Skeletal muscle cell (primary cell): ENCODE measurements around the gene LTB4R.

ENCODE experiments used
- DNase-seq: peaks from one replicate; pipeline ENCODE4 v3.0.0-alpha.2; 2010; ENCODE audit warnings: low read depth
- H3K4me3 ChIP-seq: 2 replicates; pipeline ENCODE4 v1.5.1; 2011; ENCODE audit warnings: low read depth, mild to moderate bottlenecking, control low read depth, low read length, moderate library complexity

The LTB4R gene

GRCh38 chr14:24310646-24311604, at the start of gene LTB4R:
TSS of gene LTB4R (plus strand) at chr14:24311502. CDS start at chr14:24315652, 4,150 bp downstream.
- H3K4me3 ChIP-seq, result peak within 1 kb of the TSS; percentile 29
- no peak for DNase-seq

GRCh38 chr14:24261969-24262327, 49.4 kb upstream of the LTB4R start:
- DNase-seq, result no peak
- no peak overlapping the region for H3K4me3 ChIP-seq

- no peak for DNase-seq
- no peak within 1 kb of the TSS for H3K4me3 ChIP-seq
These were observed 48.2 kb upstream of the LTB4R start, which contains the start of gene TGM1 for GRCh38 chr14:24262821-24263733. TSS of gene TGM1 (minus strand) at chr14:24263177. CDS start at chr14:24262352, 825 bp downstream.

GRCh38 chr14:24263848-24264247, 47.5 kb upstream of the LTB4R start:
- no peak for DNase-seq
- H3K4me3 ChIP-seq, result no peak overlapping the region

- H3K4me3 ChIP-seq, result no peak overlapping the region
- no peak for DNase-seq
These were observed 47.0 kb upstream of the LTB4R start for GRCh38 chr14:24264298-24264697.

- no peak for DNase-seq
- no peak overlapping the region for H3K4me3 ChIP-seq
These were observed 44.7 kb upstream of the LTB4R start for GRCh38 chr14:24266344-24267244.

DNA sequence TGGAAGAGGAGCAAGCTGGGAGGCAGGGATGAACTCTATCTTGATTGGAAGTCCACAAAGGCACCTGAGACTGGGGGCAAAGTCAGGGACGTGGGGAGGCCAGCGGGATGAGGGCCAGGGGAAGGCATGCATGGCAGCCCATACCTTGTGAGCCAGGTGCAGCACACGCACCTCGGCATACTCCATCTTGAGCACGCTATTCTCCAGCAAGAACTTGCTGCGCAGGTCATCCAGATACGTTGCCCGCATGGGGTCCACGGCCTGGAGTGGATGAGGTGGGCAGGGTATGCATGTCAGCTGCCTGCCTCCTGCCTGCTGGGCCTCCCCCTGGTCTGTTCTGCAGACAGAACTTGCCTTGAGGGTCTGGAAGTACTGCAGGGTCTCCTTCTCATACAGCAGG, 43.8 kb upstream of the LTB4R start:
- H3K4me3 ChIP-seq, result no peak overlapping the region
- DNase-seq, result no peak

DNA sequence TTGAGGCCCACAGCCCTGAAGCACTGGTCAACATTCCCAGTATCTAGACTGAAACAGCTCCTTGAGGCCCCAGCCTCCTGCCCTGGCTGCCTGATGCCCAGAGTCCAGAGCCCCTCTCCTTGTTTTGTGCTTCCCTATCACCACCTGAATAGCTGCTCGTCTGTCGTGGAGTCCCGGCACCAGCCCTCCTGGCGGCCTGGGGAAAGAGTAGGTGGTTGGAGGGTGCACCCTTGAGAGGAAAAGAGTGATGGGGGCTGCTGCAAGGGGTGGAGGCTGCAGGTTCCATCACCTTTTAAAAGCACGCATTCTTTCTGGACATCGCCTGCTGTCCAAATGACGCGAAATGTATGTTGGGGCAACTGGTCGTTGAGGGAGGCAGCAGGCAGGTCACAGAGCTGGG, 43.1 kb upstream of the LTB4R start:
- no peak overlapping the region for H3K4me3 ChIP-seq
- DNase-seq, result no peak

DNA sequence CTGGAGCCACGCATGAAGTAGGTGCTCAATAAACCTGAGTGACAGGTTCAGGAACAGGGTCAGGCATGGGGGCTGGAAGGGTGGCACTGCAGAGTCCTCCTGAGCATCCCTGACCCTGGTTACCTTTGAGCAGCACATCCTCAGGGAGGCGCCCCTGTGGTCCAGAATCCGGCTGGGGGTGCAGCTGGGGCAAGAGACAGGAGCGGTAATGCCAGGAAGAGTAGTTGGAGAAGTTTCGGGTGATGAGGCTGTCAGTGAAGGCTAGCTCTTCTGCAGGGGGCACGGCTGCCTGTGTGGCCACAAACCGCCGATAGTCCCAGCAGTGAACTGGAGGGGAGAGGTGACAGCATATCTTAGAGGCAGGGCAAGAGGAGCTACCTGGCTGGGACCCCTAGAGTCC, 41.9 kb upstream of the LTB4R start:
- no peak for DNase-seq
- no peak overlapping the region for H3K4me3 ChIP-seq

- H3K4me3 ChIP-seq, result no peak overlapping the region
- no peak for DNase-seq
These were observed 41.3 kb upstream of the LTB4R start for GRCh38 chr14:24269910-24270536.

- DNase-seq, result no peak
- peak overlapping the region; percentile 93 for H3K4me3 ChIP-seq
These were observed 40.7 kb upstream of the LTB4R start for GRCh38 chr14:24270537-24271133.

DNA sequence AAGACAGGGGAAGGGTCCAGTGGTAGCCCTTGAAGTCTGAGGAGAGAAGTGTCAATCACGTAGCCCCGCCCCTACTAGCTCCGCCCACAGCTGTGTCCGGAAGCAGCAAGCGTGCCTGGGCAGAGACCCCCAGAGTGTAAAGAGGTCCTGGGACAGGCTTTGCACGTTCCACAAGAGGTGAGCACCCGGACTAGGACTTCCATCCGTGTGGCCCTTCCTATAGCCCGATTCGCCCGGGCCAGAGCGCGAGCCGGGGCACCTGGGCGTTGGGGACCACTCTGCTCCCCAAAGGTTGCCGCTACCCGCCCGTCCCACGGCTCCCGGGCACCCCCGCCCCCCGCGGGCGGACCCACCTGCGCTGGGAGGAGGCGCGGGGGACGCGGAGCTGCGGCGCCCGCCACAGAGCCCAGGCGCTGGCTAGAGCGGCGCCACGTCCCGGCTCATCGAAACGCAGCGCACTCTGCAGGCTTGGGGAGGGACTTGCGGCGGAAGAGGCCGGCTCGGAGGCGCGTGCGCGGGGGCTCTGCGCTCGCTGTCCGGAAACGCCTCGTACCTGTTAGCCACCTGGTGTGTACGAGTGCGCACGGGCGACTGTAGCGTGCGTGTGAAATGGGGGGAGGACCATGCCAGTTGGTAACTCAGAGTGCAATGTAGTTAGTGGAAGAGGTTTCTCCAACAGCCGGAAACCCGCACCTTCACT, 40.0 kb upstream of the LTB4R start, which contains the start of gene RABGGTA:
RABGGTA (minus strand) TSS at position 464 of the 700 bp plus-strand sequence. CDS start 482 bp downstream, outside the sequence.
- H3K4me3 ChIP-seq, result peak within 1 kb of the TSS; percentile 93
- peak; percentile 68 for DNase-seq

GRCh38 chr14:24271834-24272263, 39.5 kb upstream of the LTB4R start:
- peak overlapping the region; percentile 93 for H3K4me3 ChIP-seq
- DNase-seq, result no peak

GRCh38 chr14:24272467-24272866, 38.8 kb upstream of the LTB4R start:
- H3K4me3 ChIP-seq, result no peak overlapping the region
- DNase-seq, result no peak

DNA sequence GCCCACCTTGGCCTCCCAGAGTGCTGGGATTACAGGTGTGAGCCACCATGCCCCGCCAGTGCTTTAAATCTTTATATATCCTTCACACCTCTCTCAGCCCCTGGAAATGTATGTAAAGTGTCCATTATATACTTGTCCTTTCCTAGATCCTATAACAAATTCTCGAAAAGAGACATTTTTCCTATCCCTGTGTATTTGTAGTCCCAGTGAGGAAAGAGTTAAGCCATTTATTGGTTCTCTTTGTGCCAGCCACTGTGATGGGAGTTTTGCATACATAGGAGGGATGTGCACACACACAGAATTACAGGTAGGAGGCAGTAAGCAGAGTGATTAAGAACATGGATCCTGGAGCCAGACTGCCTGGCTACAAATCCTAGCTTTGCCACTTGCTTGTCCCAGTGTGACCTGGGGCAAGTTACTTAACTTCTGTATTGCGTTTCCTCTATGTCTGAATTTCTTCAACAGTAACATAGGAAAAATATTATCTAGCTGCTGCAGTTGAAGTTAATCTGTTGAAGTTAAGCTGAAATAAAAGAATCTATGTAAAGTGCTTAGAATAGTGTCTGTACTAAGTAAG, 37.8 kb upstream of the LTB4R start:
- no peak overlapping the region for H3K4me3 ChIP-seq
- no peak for DNase-seq

DNA sequence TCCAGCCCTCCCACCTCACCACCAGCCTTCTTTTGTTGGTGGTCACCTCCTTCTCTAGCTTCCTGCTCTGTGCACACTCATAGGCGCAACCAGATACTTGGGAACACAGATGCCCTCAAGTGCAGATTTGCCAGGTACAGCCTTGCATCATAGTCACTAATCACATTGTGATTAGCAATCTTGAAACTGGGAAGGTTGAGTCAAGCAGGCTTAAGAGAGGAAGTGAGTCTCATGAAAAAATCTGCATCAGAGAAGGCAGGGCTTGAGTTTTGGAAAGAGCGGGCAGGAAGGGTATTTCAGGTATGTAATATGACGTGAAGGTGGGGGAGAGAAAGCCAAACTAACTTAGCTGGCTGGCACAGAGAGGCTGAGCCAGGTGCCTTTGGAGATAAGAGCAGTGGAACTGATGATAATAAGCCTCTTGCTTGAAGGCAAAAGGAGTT, 37.2 kb upstream of the LTB4R start:
- no peak for DNase-seq
- no peak overlapping the region for H3K4me3 ChIP-seq

- H3K4me3 ChIP-seq, result no peak overlapping the region
- no peak for DNase-seq
These were observed 34.2 kb upstream of the LTB4R start for GRCh38 chr14:24277071-24277470.
